GM18526 (cell line): ENCODE data around the gene BCAN.

Source experiments
- POLR2A ChIP-seq: IDR thresholded peaks from 3 replicates; pipeline ENCODE4 v1.6.1; 2011; ENCODE audit not compliant: insufficient read length; ENCODE audit errors: extremely low read depth

The BCAN gene

DNA sequence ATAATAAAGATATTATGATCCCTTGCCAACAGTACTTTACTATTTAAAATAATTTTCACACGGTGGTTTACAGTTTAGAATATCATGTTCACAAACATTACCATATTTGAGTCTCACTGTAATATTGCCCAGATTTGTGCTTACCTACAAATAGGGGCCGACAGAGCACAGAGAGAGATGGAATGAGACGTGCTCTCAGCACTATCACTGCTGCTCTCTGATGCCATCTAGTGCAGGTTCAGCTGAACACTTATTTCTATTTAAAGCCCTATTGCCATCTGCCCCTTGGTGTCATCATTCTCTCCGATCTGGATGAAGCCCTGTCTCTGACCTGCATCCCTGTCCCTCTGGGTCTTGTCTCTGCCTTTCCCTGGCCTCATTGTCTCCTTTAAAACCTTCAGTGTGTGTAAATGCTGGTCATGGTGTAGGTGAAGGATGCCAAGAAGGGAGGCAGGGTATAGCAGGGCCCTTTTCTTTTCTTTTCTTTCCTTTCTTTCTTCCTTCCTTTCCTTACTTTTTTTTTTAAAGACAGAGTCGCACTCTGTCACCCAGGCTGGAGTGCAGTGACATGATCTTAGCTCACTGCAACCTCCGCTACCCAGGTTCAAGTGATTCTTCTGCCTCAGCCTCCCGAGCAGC lies 33.8 kb upstream of the BCAN start:
- TF ChIP-seq POLR2A = no peak

DNA sequence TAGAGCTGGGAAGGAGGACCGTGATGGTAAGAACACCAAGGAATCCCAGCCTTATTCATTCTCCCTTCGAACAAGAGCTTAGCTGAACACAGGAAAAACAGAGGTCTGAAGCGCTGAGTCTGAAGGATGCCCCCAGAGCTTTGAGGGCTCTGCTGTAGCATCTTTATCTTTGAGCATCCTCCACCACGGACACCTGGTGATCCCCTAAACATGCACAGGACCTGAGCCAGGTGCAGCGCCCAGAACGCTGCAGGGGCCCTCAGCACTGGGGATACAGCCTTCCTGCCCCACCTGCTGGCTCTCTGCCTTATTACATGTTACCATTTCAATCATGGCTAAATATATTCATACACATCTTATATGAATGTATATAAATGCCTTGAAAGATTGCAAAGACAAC lies 32.9 kb upstream of the BCAN start:
- no peak for TF ChIP-seq POLR2A

DNA sequence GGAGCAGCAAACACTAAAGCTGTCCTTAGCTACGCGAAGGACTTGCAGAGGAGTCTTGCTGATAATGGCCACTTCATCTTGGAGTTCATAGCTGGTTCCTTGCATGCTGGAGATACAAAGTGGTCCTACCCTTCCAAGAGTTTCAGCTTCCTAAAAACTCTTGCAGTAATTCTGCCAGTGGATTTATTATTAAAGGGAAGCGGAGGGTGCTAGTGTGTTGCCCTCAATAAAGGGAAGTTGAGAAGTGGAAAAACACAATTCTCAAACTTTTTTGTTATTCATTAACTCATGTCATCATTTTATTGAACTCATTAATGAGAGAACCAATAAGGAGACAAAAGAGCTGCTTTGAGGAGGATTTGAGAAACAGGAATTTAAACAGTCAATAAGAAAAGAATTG lies 29.3 kb upstream of the BCAN start:
- no peak for TF ChIP-seq POLR2A

DNA sequence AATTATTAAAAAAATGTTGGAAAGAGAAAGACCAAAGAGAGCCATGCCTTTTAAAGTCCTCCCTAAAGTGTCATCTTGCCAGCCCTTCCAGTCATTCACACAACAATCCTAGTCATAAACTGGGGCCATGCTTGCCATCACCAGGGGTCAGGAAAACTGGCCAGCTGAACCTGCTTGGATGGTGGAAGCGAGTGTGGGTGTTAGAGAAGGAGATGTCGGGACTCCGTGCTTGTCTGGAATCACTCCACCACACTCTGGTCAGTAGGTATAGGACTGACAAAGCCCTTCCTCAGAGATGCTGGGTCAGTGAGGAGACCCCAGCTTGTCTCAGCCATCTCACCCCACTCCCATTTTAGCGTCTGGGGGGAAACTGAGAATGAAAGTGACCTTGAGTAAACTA lies 26.0 kb upstream of the BCAN start:
- no peak for TF ChIP-seq POLR2A

DNA sequence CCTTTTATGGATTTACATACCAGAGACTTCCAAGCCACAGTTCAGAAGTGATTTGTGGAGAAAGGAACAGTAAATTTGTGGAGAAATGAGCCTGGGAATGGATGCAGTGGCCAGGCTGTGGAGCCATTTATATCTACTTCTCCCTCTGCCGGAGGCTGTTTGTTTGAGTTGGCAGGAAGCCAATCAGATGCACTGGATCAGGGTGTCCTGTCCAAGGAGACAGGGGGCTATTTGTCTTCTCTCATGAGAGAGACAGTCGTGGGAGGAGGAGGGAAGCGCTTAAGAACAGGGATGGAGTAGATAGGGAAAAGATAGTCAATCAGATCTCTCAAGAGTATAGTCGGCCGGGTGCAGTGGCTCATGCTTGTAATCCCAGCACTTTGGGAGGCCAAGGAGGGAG lies 25.5 kb upstream of the BCAN start:
- TF ChIP-seq POLR2A = no peak

DNA sequence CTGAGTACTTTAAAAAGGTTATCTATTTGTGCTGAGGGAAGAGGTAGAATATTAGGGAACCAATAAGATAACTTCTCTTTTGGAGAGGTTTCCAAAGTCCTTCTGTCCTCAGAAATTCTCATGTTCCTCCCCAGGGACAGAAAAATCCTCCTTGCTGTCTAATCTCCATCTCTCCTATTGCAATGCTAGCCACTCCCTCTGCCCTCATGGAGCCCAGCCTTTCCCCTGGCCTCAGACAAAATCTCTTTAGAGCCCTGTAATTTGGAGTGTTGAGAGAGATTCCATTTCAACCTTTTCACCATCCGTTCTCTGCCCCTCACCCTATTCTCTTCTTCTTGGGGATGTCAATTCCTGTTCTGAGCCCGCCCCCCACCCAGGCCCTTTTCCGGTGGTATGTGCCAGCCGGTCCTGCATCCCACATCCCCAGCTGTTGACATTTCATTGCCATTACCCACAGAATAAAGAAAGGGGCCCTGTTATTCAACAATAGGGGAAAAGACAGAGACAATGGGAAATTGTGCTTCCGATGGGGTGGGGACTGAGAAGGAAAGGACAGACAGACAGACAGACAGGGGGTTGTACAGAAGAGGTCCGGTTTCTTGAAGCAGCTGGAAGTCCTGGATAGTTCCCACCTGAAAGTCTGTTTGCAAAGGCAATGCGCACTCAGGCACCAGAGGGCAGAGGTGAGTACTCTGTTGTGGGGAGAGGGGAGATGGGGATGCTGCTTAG lies 22.9 kb upstream of the BCAN start, which contains the start of gene HAPLN2:
TSS of gene HAPLN2 (plus strand) at position 563 of the 729 bp plus-strand sequence. CDS start 4,076 bp downstream, outside the sequence.
- no peak for TF ChIP-seq POLR2A

DNA sequence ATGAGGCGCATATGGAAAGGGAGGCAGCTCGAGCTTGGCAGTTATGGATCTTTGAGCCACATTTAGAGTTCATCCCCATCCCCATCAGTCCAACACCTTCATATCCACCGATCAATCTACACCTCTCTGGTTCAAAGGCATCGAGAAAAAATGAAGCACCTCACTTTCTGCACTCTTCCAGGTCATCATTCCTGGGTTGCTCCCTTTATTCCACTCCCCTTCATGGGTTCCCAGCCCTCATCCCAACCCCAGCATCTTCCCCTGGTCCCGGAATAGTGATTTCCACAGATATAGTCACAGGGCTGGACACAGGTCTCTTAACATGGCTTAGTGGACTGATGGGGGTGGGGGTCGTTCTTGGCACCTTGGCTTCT lies 22.3 kb upstream of the BCAN start:
- TF ChIP-seq POLR2A = no peak

DNA sequence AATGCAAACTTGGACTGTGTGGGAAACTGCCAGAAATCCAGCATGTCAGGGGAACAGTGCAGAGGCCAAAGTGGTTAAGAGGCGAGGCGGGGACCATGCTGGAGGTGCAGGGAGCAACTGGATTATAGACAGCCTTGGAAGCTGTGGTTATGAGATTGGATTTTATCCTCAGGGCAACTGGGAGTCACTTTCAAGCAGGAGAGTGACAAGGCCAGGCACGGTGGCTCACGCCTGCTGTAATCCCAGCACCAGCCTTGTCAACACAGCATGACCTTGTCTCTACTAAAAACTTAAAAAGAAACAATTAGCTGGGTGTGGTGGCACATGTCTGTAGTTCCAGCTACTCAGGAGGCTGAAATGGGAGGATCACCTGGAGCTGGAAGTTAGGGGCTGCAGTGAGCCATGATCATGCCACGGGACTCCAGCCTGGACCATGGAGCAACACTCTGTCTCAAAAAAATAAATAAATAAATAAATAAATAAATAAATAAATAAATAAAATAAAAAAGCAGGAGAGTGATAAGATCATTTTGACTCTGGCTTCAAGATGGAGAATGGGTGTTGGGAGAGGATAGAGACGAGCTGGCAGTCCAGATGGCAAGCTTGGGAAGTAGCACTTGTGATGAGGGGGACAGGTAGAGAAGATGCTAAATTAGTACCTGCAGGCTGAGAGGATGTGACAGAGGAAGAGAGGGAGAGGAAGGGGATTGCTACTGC lies 19.2 kb upstream of the BCAN start:
- no peak for TF ChIP-seq POLR2A

DNA sequence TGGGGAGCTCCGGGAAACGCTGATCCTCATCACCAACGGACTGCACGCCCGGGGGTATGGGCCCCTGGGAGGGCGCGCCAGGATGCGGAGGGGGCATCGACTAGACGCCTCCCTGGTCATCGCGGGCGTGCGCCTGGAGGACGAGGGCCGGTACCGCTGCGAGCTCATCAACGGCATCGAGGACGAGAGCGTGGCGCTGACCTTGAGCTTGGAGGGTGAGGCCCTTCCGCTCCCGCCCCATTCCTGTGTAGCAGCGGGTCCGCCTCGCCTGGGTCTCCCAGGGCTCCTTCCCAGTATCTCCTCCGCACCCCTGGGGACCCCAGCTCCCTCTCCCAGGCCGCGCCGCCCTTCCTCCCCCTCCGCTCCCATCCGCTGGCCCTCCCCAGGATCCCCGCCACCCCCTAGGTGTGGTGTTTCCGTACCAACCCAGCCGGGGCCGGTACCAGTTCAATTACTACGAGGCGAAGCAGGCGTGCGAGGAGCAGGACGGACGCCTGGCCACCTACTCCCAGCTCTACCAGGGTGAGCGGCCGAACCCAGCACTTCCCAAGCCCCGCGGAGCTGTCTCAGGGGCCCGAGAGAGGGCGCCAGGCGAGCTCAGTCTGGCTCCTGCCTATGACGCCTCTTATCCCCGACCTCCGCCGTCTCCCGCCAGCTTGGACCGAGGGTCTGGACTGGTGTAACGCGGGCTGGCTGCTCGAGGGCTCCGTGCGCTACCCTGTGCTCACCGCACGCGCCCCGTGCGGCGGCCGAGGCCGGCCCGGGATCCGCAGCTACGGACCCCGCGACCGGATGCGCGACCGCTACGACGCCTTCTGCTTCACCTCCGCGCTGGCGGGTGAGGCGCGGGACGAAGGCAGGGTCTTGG lies 17.7 kb upstream of the BCAN start:
- TF ChIP-seq POLR2A = no peak

DNA sequence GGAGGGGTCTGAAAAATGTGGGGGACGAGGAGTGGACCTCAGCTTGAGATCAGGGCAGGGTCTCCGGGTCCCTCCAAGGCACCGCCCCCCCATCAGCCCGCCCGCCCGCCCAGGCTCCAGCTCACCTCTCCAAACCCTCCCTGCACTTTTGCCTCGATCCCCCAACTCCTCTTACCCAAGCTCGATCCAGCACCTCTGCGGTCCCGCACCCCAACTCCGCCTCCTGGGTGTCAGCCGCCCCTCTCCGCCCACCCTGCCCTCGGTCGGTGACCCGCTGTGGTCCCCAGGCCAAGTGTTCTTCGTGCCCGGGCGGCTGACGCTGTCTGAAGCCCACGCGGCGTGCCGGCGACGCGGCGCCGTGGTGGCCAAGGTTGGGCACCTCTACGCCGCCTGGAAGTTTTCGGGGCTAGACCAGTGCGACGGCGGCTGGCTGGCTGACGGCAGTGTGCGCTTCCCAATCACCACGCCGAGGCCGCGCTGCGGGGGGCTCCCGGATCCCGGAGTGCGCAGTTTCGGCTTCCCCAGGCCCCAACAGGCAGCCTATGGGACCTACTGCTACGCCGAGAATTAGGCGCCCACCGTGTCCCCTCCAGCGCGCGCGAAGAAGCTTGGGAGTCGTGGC lies 17.0 kb upstream of the BCAN start:
- no peak for TF ChIP-seq POLR2A

DNA sequence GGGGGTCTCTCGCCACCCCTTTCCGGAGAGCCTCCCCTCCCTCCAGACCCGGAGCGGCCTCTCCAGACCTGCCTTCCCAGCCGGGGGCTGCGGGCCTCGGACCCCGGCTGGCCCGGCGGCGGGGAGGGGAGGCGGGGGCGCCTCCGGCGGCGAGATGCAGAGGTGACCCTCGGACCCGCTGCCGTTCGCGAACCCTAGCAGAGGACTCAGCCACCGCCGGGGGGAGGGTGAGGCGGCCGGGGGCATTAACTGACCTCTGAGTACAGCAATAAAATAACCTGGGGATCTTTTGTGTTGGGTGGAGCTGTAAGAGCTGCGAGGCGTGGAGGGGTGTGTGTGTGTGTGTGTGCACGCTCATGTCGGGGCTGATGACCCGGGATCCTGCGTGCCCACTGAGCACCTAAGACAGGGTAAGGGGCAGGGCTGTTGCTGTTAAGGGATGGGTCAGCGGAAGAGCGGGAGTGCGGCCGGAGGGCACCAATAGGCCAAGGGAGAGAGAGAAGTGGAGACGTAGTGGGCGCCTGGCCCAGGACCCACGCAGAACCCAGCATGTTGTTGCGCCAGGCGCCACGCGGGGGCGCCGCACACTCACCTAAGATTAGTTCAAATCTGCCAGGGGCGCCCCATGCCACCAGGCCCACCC lies 16.4 kb upstream of the BCAN start:
- TF ChIP-seq POLR2A = no peak

DNA sequence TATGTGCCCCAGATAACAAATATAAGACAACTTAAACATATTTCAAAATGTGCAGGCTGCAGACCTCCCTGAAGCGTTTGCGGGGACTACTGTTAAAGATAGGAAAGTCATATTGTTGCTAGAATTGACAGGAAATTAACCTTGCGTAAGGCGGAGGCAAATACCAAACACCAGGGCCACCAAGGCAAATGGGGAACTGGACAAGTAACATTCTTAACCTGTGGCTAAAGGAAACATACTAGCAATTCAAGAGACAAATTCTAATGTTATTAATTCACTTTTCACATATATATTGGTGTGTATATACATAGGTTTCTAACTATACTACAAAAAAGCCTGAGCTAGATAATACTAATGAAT lies 15.9 kb upstream of the BCAN start:
- no peak for TF ChIP-seq POLR2A

DNA sequence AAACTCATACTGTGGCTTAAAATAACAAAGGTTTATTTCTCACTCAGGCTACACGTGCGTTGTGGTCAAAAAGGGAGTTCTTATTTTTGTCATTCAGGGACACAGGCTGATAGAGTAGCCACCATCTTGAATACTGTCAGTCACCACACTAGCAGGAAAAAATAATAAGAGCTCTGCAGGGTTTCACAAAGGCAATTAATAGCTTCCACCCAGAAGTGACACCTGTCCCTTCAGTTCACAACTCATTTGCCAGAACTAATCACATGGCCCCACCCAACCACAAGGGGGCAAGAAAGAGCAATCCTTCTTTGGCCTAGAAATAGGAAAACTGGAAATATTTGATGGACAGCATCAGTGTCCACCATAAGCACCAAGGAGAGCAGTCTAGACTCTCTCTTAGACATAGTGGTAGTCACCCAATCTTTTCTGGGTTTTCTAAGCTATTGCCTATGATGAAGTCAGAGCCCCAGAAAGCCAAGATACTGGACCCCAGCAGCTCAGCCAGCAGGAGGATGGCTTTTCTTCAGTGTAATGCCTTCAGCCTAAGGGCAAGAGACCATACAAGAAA lies 14.5 kb upstream of the BCAN start:
- TF ChIP-seq POLR2A = no peak

DNA sequence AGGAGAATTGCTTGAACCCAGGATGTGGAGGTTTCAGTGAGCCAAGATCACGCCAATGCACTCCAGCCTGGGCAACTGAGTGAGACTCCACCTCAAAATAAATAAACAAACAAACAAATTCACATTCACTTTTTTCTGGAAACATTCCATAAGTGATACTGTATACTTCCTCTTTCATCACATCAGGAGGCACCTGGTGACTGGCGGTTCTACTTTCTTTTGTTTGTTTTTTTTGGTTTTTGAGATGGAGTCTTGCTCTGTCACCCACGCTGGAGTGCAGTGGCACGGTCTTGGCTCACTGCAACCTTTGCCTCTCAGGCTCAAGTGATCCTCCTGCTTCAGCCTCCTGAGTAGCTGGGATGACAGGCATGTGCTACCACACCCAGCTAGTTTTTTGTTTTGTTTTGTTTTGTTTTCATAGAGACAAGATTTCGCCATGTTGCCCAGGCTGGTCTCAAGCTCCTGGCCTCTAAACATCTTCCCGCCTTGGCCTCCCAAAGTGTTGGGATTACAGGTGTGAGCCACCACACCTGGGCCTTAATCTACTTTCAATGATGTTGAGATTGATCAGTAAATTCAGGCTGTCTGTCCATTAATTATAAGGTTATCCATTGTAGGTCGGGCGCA lies 12.0 kb upstream of the BCAN start:
- TF ChIP-seq POLR2A = no peak
